ENCODE results near the gene EXD1.
"Not testable (repeated sequence)": the region's sequence is repeated elsewhere in the genome, so short reads cannot be mapped to it uniquely, and the experiment has no call there.

Gene EXD1

GRCh38 chr15:41230650-41231421 lies at the start of gene EXD1, which contains the start of gene CHP1:
TSS of gene EXD1 (minus strand) at chr15:41230757. CDS start at chr15:41226575, 4,182 bp downstream.
TSS of gene CHP1 (plus strand) at chr15:41231268. CDS start at chr15:41231383, 115 bp downstream.
- peak within 1 kb of the TSS; percentile 95 for H3K9ac ChIP-seq (ENCODE audit: low read length)
- H3K9me3 ChIP-seq (ENCODE audit: control insufficient read depth, low read length), result no peaks in the 10 kb centered on the region
- H3K36me3 ChIP-seq (ENCODE audit: control insufficient read depth, insufficient read depth, low read length, severe bottlenecking), result peaks cover 7% of the 10 kb centered on the region
- DNase-seq (ENCODE audit: low read depth), result peak; percentile 99
- H3K4me1 ChIP-seq (ENCODE audit: control insufficient read depth, insufficient read depth, low read length), result peaks cover 20% of the 10 kb centered on the region
- peak within 1 kb of the TSS; percentile 98 for H3K4me3 ChIP-seq (ENCODE audit: low read length)
- H3K27me3 ChIP-seq (replicated peaks; ENCODE audit: control insufficient read depth, insufficient read depth, low read length), result no peaks in the 10 kb centered on the region

GRCh38 chr15:41279535-41280283 lies 49.2 kb upstream of the EXD1 start:
- Histone ChIP-seq H3K27me3 (replicated peaks; ENCODE audit: control insufficient read depth, insufficient read depth, low read length) (no peaks in the 10 kb centered on the region), H3K4me3 (ENCODE audit: low read length) (no peak overlapping the region), H3K9me3 (ENCODE audit: control insufficient read depth, low read length) (no peaks in the 10 kb centered on the region), H3K9ac (ENCODE audit: low read length) (no peak overlapping the region), H3K4me1 (ENCODE audit: control insufficient read depth, insufficient read depth, low read length) (peaks cover 17% of the 10 kb centered on the region), H3K36me3 (ENCODE audit: control insufficient read depth, insufficient read depth, low read length, severe bottlenecking) (peaks cover 59% of the 10 kb centered on the region)
- no peak for DNase-seq (ENCODE audit: low read depth)

GRCh38 chr15:41278319-41278718 lies 47.8 kb upstream of the EXD1 start:
- no peak for DNase-seq (ENCODE audit: low read depth)
- H3K27me3 ChIP-seq (replicated peaks; ENCODE audit: control insufficient read depth, insufficient read depth, low read length), result no peaks in the 10 kb centered on the region
- H3K9ac ChIP-seq (ENCODE audit: low read length), result no peak overlapping the region
- H3K36me3 ChIP-seq (ENCODE audit: control insufficient read depth, insufficient read depth, low read length, severe bottlenecking), result peaks cover 72% of the 10 kb centered on the region
- H3K4me1 ChIP-seq (ENCODE audit: control insufficient read depth, insufficient read depth, low read length), result peaks cover 16% of the 10 kb centered on the region
- H3K4me3 ChIP-seq (ENCODE audit: low read length), result no peak overlapping the region
- no peaks in the 10 kb centered on the region for H3K9me3 ChIP-seq (ENCODE audit: control insufficient read depth, low read length)

GRCh38 chr15:41276831-41277230 lies 46.3 kb upstream of the EXD1 start:
- no peak for DNase-seq (ENCODE audit: low read depth)
- no peaks in the 10 kb centered on the region for H3K9me3 ChIP-seq (ENCODE audit: control insufficient read depth, low read length)
- H3K9ac ChIP-seq (ENCODE audit: low read length), result no peak overlapping the region
- H3K4me3 ChIP-seq (ENCODE audit: low read length), result no peak overlapping the region
- no peaks in the 10 kb centered on the region for H3K27me3 ChIP-seq (replicated peaks; ENCODE audit: control insufficient read depth, insufficient read depth, low read length)
- H3K4me1 ChIP-seq (ENCODE audit: control insufficient read depth, insufficient read depth, low read length), result peaks cover 9% of the 10 kb centered on the region
- H3K36me3 ChIP-seq (ENCODE audit: control insufficient read depth, insufficient read depth, low read length, severe bottlenecking), result peaks cover 78% of the 10 kb centered on the region

DNA sequence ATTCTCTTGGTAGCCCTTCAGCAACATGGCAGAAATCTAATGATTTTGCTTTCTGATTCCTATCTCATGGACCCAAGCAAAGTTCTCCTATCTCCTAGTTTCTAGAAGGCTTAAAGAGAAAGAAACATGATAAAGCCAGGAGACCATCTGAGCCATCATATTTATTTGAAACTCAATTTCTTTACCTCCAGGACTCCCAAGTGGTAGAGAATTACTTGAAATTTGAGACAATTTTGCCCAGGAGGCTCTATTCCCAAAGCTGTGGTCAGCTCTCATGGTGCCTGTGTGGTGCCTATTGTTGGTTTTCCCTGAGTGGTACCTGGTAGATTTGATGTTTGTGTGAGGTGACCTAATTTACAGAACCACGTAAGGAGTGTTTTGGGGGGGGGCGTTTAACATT lies 39.3 kb upstream of the EXD1 start:
- Histone ChIP-seq H3K36me3 (ENCODE audit: control insufficient read depth, insufficient read depth, low read length, severe bottlenecking) (peaks cover 81% of the 10 kb centered on the region), H3K4me1 (ENCODE audit: control insufficient read depth, insufficient read depth, low read length) (no peaks in the 10 kb centered on the region), H3K27me3 (replicated peaks; ENCODE audit: control insufficient read depth, insufficient read depth, low read length) (no peaks in the 10 kb centered on the region), H3K9ac (ENCODE audit: low read length) (no peak overlapping the region), H3K4me3 (ENCODE audit: low read length) (no peak overlapping the region), H3K9me3 (ENCODE audit: control insufficient read depth, low read length) (no peaks in the 10 kb centered on the region)
- DNase-seq (ENCODE audit: low read depth), result no peak

- Histone ChIP-seq H3K9me3 (ENCODE audit: control insufficient read depth, low read length) (no peaks in the 10 kb centered on the region), H3K27me3 (replicated peaks; ENCODE audit: control insufficient read depth, insufficient read depth, low read length) (no peaks in the 10 kb centered on the region), H3K4me3 (ENCODE audit: low read length) (no peak overlapping the region), H3K4me1 (ENCODE audit: control insufficient read depth, insufficient read depth, low read length) (peaks cover 35% of the 10 kb centered on the region), H3K36me3 (ENCODE audit: control insufficient read depth, insufficient read depth, low read length, severe bottlenecking) (peaks cover 66% of the 10 kb centered on the region), H3K9ac (ENCODE audit: low read length) (no peak overlapping the region)
- DNase-seq (ENCODE audit: low read depth), result peak; percentile 55
Measured at GRCh38 chr15:41263891-41264351, 33.4 kb upstream of the EXD1 start.

- no peak for DNase-seq (ENCODE audit: low read depth)
- no peaks in the 10 kb centered on the region for H3K9me3 ChIP-seq (ENCODE audit: control insufficient read depth, low read length)
- H3K27me3 ChIP-seq (replicated peaks; ENCODE audit: control insufficient read depth, insufficient read depth, low read length), result no peaks in the 10 kb centered on the region
- H3K9ac ChIP-seq (ENCODE audit: low read length), result no peak overlapping the region
- H3K4me3 ChIP-seq (ENCODE audit: low read length), result no peak overlapping the region
- H3K4me1 ChIP-seq (ENCODE audit: control insufficient read depth, insufficient read depth, low read length), result peaks cover 49% of the 10 kb centered on the region
- peaks cover 64% of the 10 kb centered on the region for H3K36me3 ChIP-seq (ENCODE audit: control insufficient read depth, insufficient read depth, low read length, severe bottlenecking)
Measured at GRCh38 chr15:41262571-41262970, 32.0 kb upstream of the EXD1 start.

GRCh38 chr15:41260924-41261323 lies 30.4 kb upstream of the EXD1 start:
- Histone ChIP-seq H3K36me3 (ENCODE audit: control insufficient read depth, insufficient read depth, low read length, severe bottlenecking) (peaks cover 52% of the 10 kb centered on the region), H3K4me1 (ENCODE audit: control insufficient read depth, insufficient read depth, low read length) (peaks cover 65% of the 10 kb centered on the region)
- H3K9ac ChIP-seq (ENCODE audit: low read length); H3K9me3 ChIP-seq (ENCODE audit: control insufficient read depth, low read length); H3K27me3 ChIP-seq (replicated peaks; ENCODE audit: control insufficient read depth, insufficient read depth, low read length); H3K4me3 ChIP-seq (ENCODE audit: low read length); DNase-seq (ENCODE audit: low read depth): not testable (repeated sequence)

DNA sequence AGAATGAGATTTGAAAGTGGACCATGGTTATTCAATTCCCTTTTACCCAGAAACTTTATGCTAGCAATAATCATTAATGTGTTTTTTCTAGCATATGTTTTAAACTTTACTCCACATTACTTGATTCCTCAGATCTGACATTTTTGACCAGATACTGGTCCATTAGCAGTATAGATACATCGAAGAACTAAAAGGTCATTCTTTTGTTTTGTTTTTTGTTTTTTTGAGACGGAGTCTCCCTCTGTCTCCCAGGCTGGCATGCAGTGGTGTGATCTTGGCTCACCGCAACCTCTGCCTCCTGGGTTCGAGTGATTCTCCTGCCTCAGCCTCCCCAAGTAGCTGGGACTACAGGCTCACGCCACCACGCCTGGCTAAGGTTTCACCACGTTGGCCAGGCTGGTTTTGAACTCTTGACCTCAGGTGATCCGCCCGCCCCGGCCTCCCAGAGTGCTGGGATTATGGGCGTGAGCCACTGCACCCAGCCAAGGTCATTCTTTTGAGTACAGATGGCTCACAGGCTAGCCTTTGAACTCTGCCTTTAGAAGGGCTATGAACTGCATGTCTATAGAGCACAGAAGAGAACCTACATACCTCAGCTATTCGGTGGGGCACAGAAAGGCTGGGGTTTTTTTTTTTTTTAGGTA lies 29.1 kb upstream of the EXD1 start:
- no peak for DNase-seq (ENCODE audit: low read depth)
- Histone ChIP-seq H3K9ac (ENCODE audit: low read length) (peak overlapping the region; percentile 76), H3K27me3 (replicated peaks; ENCODE audit: control insufficient read depth, insufficient read depth, low read length) (no peaks in the 10 kb centered on the region), H3K4me3 (ENCODE audit: low read length) (no peak overlapping the region), H3K9me3 (ENCODE audit: control insufficient read depth, low read length) (no peaks in the 10 kb centered on the region), H3K4me1 (ENCODE audit: control insufficient read depth, insufficient read depth, low read length) (peaks cover 70% of the 10 kb centered on the region), H3K36me3 (ENCODE audit: control insufficient read depth, insufficient read depth, low read length, severe bottlenecking) (peaks cover 52% of the 10 kb centered on the region)

DNA sequence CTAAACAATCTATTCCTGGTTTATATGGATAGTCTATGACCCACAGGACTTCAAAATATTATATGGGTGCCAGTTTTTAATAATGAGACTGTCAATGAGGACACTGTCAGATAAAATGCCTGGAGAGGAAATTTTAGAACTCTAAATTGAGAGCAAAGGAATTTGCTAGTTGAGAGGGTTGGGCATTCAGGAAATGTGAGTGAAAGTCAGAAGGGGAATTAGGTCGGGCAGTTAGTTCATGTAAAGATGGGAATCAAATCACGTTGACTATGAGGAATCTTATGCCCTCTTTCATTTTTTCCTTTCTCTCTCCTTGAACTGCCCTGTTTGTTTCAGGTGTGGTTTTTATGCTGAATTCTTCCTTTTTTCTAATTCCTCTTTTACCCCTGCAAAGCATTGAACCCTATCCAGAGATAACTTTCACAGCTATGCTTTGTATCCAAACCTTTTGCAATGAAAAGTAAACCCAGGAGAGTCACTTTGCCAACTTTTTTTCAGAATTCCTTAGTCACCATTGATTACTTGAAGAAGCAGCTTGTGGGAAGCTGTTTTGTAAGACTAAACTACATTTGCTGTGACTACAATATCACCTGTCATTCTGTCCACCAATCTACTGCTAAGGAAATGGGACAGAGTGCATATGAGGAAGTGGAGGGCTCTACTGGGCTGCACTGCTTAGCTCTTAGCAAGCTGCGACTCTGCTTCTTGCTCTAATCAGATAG lies 28.4 kb upstream of the EXD1 start:
- Histone ChIP-seq H3K27me3 (replicated peaks; ENCODE audit: control insufficient read depth, insufficient read depth, low read length) (no peaks in the 10 kb centered on the region), H3K36me3 (ENCODE audit: control insufficient read depth, insufficient read depth, low read length, severe bottlenecking) (peaks cover 52% of the 10 kb centered on the region), H3K9me3 (ENCODE audit: control insufficient read depth, low read length) (no peaks in the 10 kb centered on the region), H3K4me1 (ENCODE audit: control insufficient read depth, insufficient read depth, low read length) (peaks cover 69% of the 10 kb centered on the region), H3K4me3 (ENCODE audit: low read length) (peak overlapping the region; percentile 13), H3K9ac (ENCODE audit: low read length) (peak overlapping the region; percentile 76)
- peak; percentile 31 for DNase-seq (ENCODE audit: low read depth)
